GM12878 (cell line): ENCODE data around the gene HTR3C. TPM values are rescaled to one million over a fixed set of nuclear protein-coding genes. Genes with fewer than 3 reads are reported as not detected.

Experiments
- ATAC-seq: fragments of 200-7000 bp; cut with Tn5 transposase; 3 replicates; pipeline ENCODE4 v1.9.1; 2020; ENCODE audit warnings: mild to moderate bottlenecking, moderate library complexity
- BruUV-seq: library from RNA; stranded (reverse); fragments of 400-500 nt; replicated peaks from 2 replicates; lab custom pipeline; 2021; lab: Mats Ljungman, UMichigan
- CTCF ChIA-PET: fragments of 300-600 bp; sonication (Branson Sonifier 250); formaldehyde crosslinking; extraction: SDS; loops from one replicate; lab custom pipeline; 2021; ENCODE audit warnings: inconsistent platforms; lab: Yijun Ruan, JAX
- POLR2A ChIA-PET: fragments of 350-600 bp; formaldehyde crosslinking; extraction: SDS; loops from one replicate; lab custom pipeline; 2021; ENCODE audit warnings: inconsistent platforms; lab: Charles Lee
- RAD21 ChIA-PET: fragments of 300-600 bp; sonication (Branson Sonifier 250); formaldehyde crosslinking; loops from one replicate; lab custom pipeline; 2023; ENCODE audit warnings: antibody characterized with exemption; ENCODE audit not compliant: unreplicated experiment; lab: Charles Lee
- SMC1A ChIA-PET: fragments of 300-600 bp; sonication (Branson Sonifier 250); formaldehyde crosslinking; loops from one replicate; lab custom pipeline; 2023; ENCODE audit not compliant: unreplicated experiment, uncharacterized antibody; lab: Charles Lee
- DNase-seq: peaks from one replicate; pipeline ENCODE4 v3.0.0-alpha.2; 2011; ENCODE audit warnings: low read depth, low spot score
- FAIRE-seq: peaks from 3 replicates; lab custom pipeline; 2011; peaks lifted over from hg19 to GRCh38; lab: Jason Lieb, UNC
- H2AFZ ChIP-seq: 2 replicates; pipeline ENCODE4 v1.6.0; 2011; ENCODE audit warnings: low read depth, low read length, control low read depth; ENCODE audit not compliant: control insufficient read depth
- H3K27ac ChIP-seq: 2 replicates; pipeline ENCODE4 v1.5.1; 2011; ENCODE audit warnings: control low read depth; ENCODE audit not compliant: control insufficient read depth, insufficient read depth
- H3K27me3 ChIP-seq, 2 experiments: replicated peaks in 1 of 2; 2 replicates each; pipeline versions ENCODE4 v1.6.0 to v1.6.1; 2011; ENCODE audit warnings: low read length in 1 of 2; ENCODE audit not compliant: control insufficient read depth in 2 of 2, insufficient read depth in 2 of 2
- H3K36me3 ChIP-seq, 2 experiments: 2 replicates each; pipeline ENCODE4 v1.5.1; 2011; ENCODE audit warnings: low read length in 1 of 2; ENCODE audit not compliant: control insufficient read depth in 2 of 2, insufficient read depth in 2 of 2
- H3K4me1 ChIP-seq: 2 replicates; pipeline ENCODE4 v1.6.1; 2011; ENCODE audit warnings: mild to moderate bottlenecking, low read length, moderate library complexity, mixed read lengths; ENCODE audit not compliant: control insufficient read depth, insufficient read depth
- H3K4me2 ChIP-seq: 2 replicates; pipeline ENCODE4 v1.6.0; 2011; ENCODE audit warnings: control low read depth; ENCODE audit not compliant: control insufficient read depth, insufficient read depth
- H3K4me3 ChIP-seq: fragments of 200-600 bp; sonication (generic); 2 replicates; pipeline ENCODE4 v1.5.1; 2016
- H3K79me2 ChIP-seq: 2 replicates; pipeline ENCODE4 v1.6.0; 2011; ENCODE audit warnings: low read length; ENCODE audit not compliant: control insufficient read depth, insufficient read depth
- H3K9ac ChIP-seq: 2 replicates; pipeline ENCODE4 v1.8.0; 2011; ENCODE audit warnings: low read length, control low read depth, mixed read lengths; ENCODE audit not compliant: control insufficient read depth, insufficient read depth
- H3K9me3 ChIP-seq: replicated peaks from 3 replicates; pipeline ENCODE4 v1.5.1; 2011; ENCODE audit warnings: mild to moderate bottlenecking, low read length; ENCODE audit not compliant: control insufficient read depth, insufficient read depth
- H4K20me1 ChIP-seq: 2 replicates; pipeline ENCODE4 v1.6.0; 2011; ENCODE audit not compliant: control insufficient read depth, insufficient read depth
- ATF2 ChIP-seq: IDR thresholded peaks from 2 replicates; pipeline ENCODE4 v1.6.1; 2012; ENCODE audit warnings: low read length, inconsistent platforms
- CBX5 ChIP-seq: sonication (generic); IDR thresholded peaks from 2 replicates; pipeline ENCODE4 v1.6.1; 2016; ENCODE audit warnings: low read depth, moderate library complexity, mild to moderate bottlenecking, inconsistent platforms
- CHD4 ChIP-seq: fragments of 200-600 bp; sonication (generic); IDR thresholded peaks from 2 replicates; pipeline ENCODE4 v1.6.1; 2016; ENCODE audit warnings: mild to moderate bottlenecking
- ETV6 ChIP-seq, 2 experiments: fragments of 450-650 bp in 1 of 2; IDR thresholded peaks in 1 of 2; conservative IDR thresholded peaks in 1 of 2; 2 replicates each; pipeline ENCODE4 v1.6.1; 2014; ENCODE audit warnings: antibody characterized with exemption in 1 of 2, borderline replicate concordance in 1 of 2, low read depth in 1 of 2, mild to moderate bottlenecking in 1 of 2, moderate library complexity in 1 of 2
- EZH2 ChIP-seq: IDR thresholded peaks from 2 replicates; pipeline ENCODE4 v1.6.1; 2012; ENCODE audit warnings: low read depth, mild to moderate bottlenecking, control low read depth, inconsistent platforms, low read length, borderline replicate concordance; ENCODE audit not compliant: control insufficient read depth
- FOXM1 ChIP-seq: IDR thresholded peaks from 2 replicates; pipeline ENCODE4 v1.6.1; 2012; ENCODE audit warnings: low read depth, mild to moderate bottlenecking, inconsistent platforms, low read length, moderate library complexity
- GABPA ChIP-seq: IDR thresholded peaks from 2 replicates; pipeline ENCODE4 v1.6.1; 2014; ENCODE audit warnings: antibody characterized with exemption, low read depth, mild to moderate bottlenecking, inconsistent platforms
- HDGF ChIP-seq: fragments of 450-650 bp; IDR thresholded peaks from 2 replicates; pipeline ENCODE4 v1.6.1; 2016; ENCODE audit warnings: antibody characterized with exemption
- IKZF2 ChIP-seq, 2 experiments: fragments of 450-650 bp; IDR thresholded peaks; 2 replicates each; pipeline ENCODE4 v1.6.1; 2017; ENCODE audit warnings: mild to moderate bottlenecking in 2 of 2, moderate library complexity in 2 of 2
- IRF3 ChIP-seq: fragments of 450-650 bp; IDR thresholded peaks from 2 replicates; pipeline ENCODE4 v1.6.1; 2014; ENCODE audit warnings: mild to moderate bottlenecking
- MYC ChIP-seq: IDR thresholded peaks from 2 replicates; pipeline ENCODE4 v1.6.1; 2011; ENCODE audit warnings: mild to moderate bottlenecking, low read length, moderate library complexity, inconsistent platforms; ENCODE audit not compliant: insufficient read depth, insufficient replicate concordance, insufficient read length, severe bottlenecking
- RBBP5 ChIP-seq: fragments of 200-600 bp; sonication (generic); conservative IDR thresholded peaks from 2 replicates; pipeline ENCODE4 v1.6.1; 2016
- ZBTB11 ChIP-seq: fragments of 450-650 bp; formaldehyde crosslinking; IDR thresholded peaks from 2 replicates; pipeline ENCODE4 v1.5.0; 2022; ENCODE audit warnings: mild to moderate bottlenecking, missing genetic modification characterization
- ZNF592 ChIP-seq: fragments of 450-650 bp; IDR thresholded peaks from 2 replicates; pipeline ENCODE4 v1.6.1; 2017; ENCODE audit warnings: mild to moderate bottlenecking, moderate library complexity
- WGBS: methylation state at CpG from one replicate; pipeline ENCODE4 v1.1.6; 2016; ENCODE audit warnings: low lambda C conversion rate; ENCODE audit not compliant: insufficient replicate concordance, insufficient coverage; ENCODE audit errors: missing lambda C conversion rate; 5-methylcytosine and 5-hydroxymethylcytosine counted together
- in situ Hi-C: fragments of 300-500 bp; cut with MboI; formaldehyde crosslinking; loops from 9 replicates; pipeline ENCODE4 v1.14.3; 2018; ENCODE audit warnings: mixed read lengths
- intact Hi-C: fragments of 100-400 bp; cut with micrococcal nuclease; formaldehyde crosslinking; loops from one replicate; pipeline ENCODE4 v1.14.2; 2022; ENCODE audit not compliant: unreplicated experiment
- polyA plus RNA-seq, 11 experiments: library from polyadenylated mRNA; depleted of rRNA in 4 of 11; unstranded in 6 of 11; stranded (reverse) in 5 of 11; fragments of >200 nt; fragmentation: Nextera tagmentation in 4 of 11; fragmentation: Illumina TruSeq in 1 of 11; extraction: Ambion mirVana in 4 of 11; extraction: Trizol in 1 of 11; gene quantifications; 1 replicate in 1 of 11; 2 replicates in 10 of 11; pipeline versions ENCODE4 v1.2.1 to v1.2.3, GENCODE V29; 2011 to 2016; ENCODE audit warnings: inconsistent platforms in 2 of 11, missing spikeins in 2 of 11, low read depth in 1 of 11
- total RNA-seq, 4 experiments: library from RNA; depleted of rRNA in 3 of 4; stranded (reverse); fragments of >200 nt in 3 of 4; fragmentation: Illumina TruSeq in 1 of 4; extraction: Trizol in 1 of 4; gene quantifications; 2 replicates each; pipeline versions ENCODE4 v1.2.1 to v1.2.3, GENCODE V29; 2013 to 2021

Gene HTR3C
- total and polyA plus RNA-seq, 10 of the 15 experiments (the other 5 are each of a cell fraction or from before 2014, with no cell fraction given) = not detected

- ATAC-seq = no peak
- H3K79me2 ChIP-seq = no peaks in the 10 kb centered on the region
- no peak overlapping the region for H3K9ac ChIP-seq
- BruUV-seq = no TSS peak
- intact Hi-C loops (no loop called here), in situ Hi-C loops (no loop called here)
- ChIA-PET POLR2A (no interaction called here), SMC1A (interaction anchor here (1.2 to 1.4 kb wide), 2 partner anchors 10 to 162 kb away, joined by 3 read pairs; no protein-coding TSS in a partner anchor), RAD21 (no interaction called here), CTCF (interaction anchor here (1.3 kb wide), 1 partner anchor 14 kb away, joined by 4 read pairs; no protein-coding TSS in a partner anchor)
- no peak overlapping the region for H3K4me3 ChIP-seq
- no peaks in the 10 kb centered on the region; a peak in 2 of 4 replicates for H3K27me3 ChIP-seq
- no peak overlapping the region for H2AFZ ChIP-seq
- DNase-seq = no peak
- WGBS = 28% methylated on average over 9 of the region's 9 CpGs
- no peaks in the 10 kb centered on the region for H3K9me3 ChIP-seq
- H4K20me1 ChIP-seq = no peaks in the 10 kb centered on the region
- H3K27ac ChIP-seq = no peak overlapping the region
- FAIRE-seq = no peak
- no peaks in the 10 kb centered on the region for H3K36me3 ChIP-seq
- no peaks in the 10 kb centered on the region for H3K4me1 ChIP-seq
- H3K4me2 ChIP-seq = no peak overlapping the region
- TF ChIP-seq CBX5 = no peak
- TF ChIP-seq CHD4 = no peak
- no peak for TF ChIP-seq IRF3
- no peak for TF ChIP-seq ETV6 (conservative IDR thresholded peaks at IDR 0.05 in 1 of 2, IDR thresholded peaks at IDR 0.05 in 1 of 2; ENCODE audit: borderline replicate concordance in 1 of 2, low read depth in 1 of 2)
- no peak for TF ChIP-seq IKZF2 (IDR thresholded peaks at IDR 0.05)
- no peak for TF ChIP-seq ATF2
- no peak for TF ChIP-seq HDGF
- no peak for TF ChIP-seq ZNF592
- no peak for TF ChIP-seq EZH2
- no peak for TF ChIP-seq ZBTB11 (CRISPR knock-in tag)
- no peak for TF ChIP-seq GABPA
- TF ChIP-seq FOXM1 = no peak
- TF ChIP-seq RBBP5 = no peak
- TF ChIP-seq MYC = no peak
Observed at GRCh38 chr3:184058029-184058428, 5.2 kb downstream of the HTR3C start.
